BE2C (cell line): Measurements from ENCODE around the gene PARP8.

Source experiments
- DNase-seq: peaks from one replicate; pipeline ENCODE4 v3.0.0-alpha.2; 2020
- H3K27me3 ChIP-seq: fragments of 250-450 bp; sonication (Bioruptor Pico); 2 replicates; pipeline ENCODE4 v1.5.1; 2020; ENCODE audit warnings: mild to moderate bottlenecking
- H3K36me3 ChIP-seq: fragments of 250-450 bp; sonication (Bioruptor Pico); 2 replicates; pipeline ENCODE4 v1.5.1; 2020; ENCODE audit warnings: mild to moderate bottlenecking
- H3K4me1 ChIP-seq: fragments of 250-450 bp; sonication (Bioruptor Pico); 2 replicates; pipeline ENCODE4 v1.5.1; 2020
- H3K4me3 ChIP-seq: 2 replicates; pipeline ENCODE4 v1.5.1; 2011; ENCODE audit warnings: low read depth, low read length
- H3K9me3 ChIP-seq: fragments of 250-450 bp; sonication (Bioruptor Pico); 2 replicates; pipeline ENCODE4 v1.5.1; 2020
- CTCF ChIP-seq: IDR thresholded peaks from 2 replicates; pipeline ENCODE4 v1.5.1; 2012; ENCODE audit warnings: mild to moderate bottlenecking, low read depth, low read length

Gene PARP8

GRCh38 chr5:50697739-50698138, 31.3 kb downstream of the PARP8 start:
- no peak for TF ChIP-seq CTCF
- DNase-seq: no peak
- Histone ChIP-seq H3K36me3 (no peaks in the 10 kb centered on the region), H3K4me1 (no peaks in the 10 kb centered on the region), H3K27me3 (no peaks in the 10 kb centered on the region), H3K4me3 (no peak overlapping the region), H3K9me3 (no peaks in the 10 kb centered on the region)

GRCh38 chr5:50699737-50700136, 33.3 kb downstream of the PARP8 start:
- Histone ChIP-seq H3K27me3 (no peaks in the 10 kb centered on the region), H3K36me3 (no peaks in the 10 kb centered on the region), H3K9me3 (no peaks in the 10 kb centered on the region), H3K4me3 (no peak overlapping the region), H3K4me1 (no peaks in the 10 kb centered on the region)
- no peak for TF ChIP-seq CTCF
- DNase-seq: no peak

GRCh38 chr5:50700706-50701105, 34.3 kb downstream of the PARP8 start:
- Histone ChIP-seq H3K36me3 (no peaks in the 10 kb centered on the region), H3K9me3 (no peaks in the 10 kb centered on the region), H3K4me3 (no peak overlapping the region), H3K27me3 (no peaks in the 10 kb centered on the region), H3K4me1 (no peaks in the 10 kb centered on the region)
- no peak for TF ChIP-seq CTCF
- DNase-seq: no peak

- Histone ChIP-seq H3K4me3 (no peak overlapping the region), H3K4me1 (no peaks in the 10 kb centered on the region), H3K36me3 (no peaks in the 10 kb centered on the region), H3K27me3 (no peaks in the 10 kb centered on the region), H3K9me3 (no peaks in the 10 kb centered on the region)
- TF ChIP-seq CTCF: no peak
- no peak for DNase-seq
Observed at GRCh38 chr5:50702615-50703366, 36.4 kb downstream of the PARP8 start.

- Histone ChIP-seq H3K27me3 (no peaks in the 10 kb centered on the region), H3K4me1 (no peaks in the 10 kb centered on the region), H3K36me3 (no peaks in the 10 kb centered on the region), H3K9me3 (no peaks in the 10 kb centered on the region), H3K4me3 (no peak overlapping the region)
- no peak for DNase-seq
- no peak for TF ChIP-seq CTCF
Observed at GRCh38 chr5:50703367-50703666, 36.9 kb downstream of the PARP8 start.

- Histone ChIP-seq H3K9me3 (no peaks in the 10 kb centered on the region), H3K4me1 (no peaks in the 10 kb centered on the region), H3K36me3 (no peaks in the 10 kb centered on the region), H3K4me3 (no peak overlapping the region), H3K27me3 (no peaks in the 10 kb centered on the region)
- no peak for DNase-seq
- no peak for TF ChIP-seq CTCF
Observed at GRCh38 chr5:50704730-50705129, 38.3 kb downstream of the PARP8 start.
